Heart left ventricle (tissue), 16 donors: ENCODE data around the gene KRTAP9-2. TPM values are rescaled to one million over a fixed set of nuclear protein-coding genes. Genes with fewer than 3 reads are reported as not detected.

Source experiments
- ATAC-seq, 4 donors: fragments of 200-7000 bp; cut with Tn5 transposase; one replicate each; pipeline ENCODE4 v1.9.1; 2020 to 2022; ENCODE audit warnings: moderate library complexity in 4 of 4, mild to moderate bottlenecking in 3 of 4, moderate number of reproducible peaks in 1 of 4
- DNase-seq, 5 donors: peaks; one replicate each; pipeline ENCODE4 v3.0.0-alpha.2; 2020
- H3K27ac ChIP-seq, 12 donors: fragments of 200-600 bp; sonication (generic) in 4 of 12; one replicate each; pipeline versions ENCODE4 v1.5.0 to v1.8.0; 2016 to 2022; ENCODE audit warnings: mild to moderate bottlenecking in 2 of 12
- H3K27me3 ChIP-seq, 9 donors: fragments of 200-600 bp; sonication (generic) in 2 of 9; one replicate each; pipeline versions ENCODE4 v1.5.1 to v1.8.0; 2016 to 2022; ENCODE audit warnings: mild to moderate bottlenecking in 3 of 9
- H3K36me3 ChIP-seq, 9 donors: fragments of 200-600 bp; sonication (generic) in 2 of 9; one replicate each; pipeline versions ENCODE4 v1.5.0 to v1.8.0; 2018 to 2022; ENCODE audit warnings: mild to moderate bottlenecking in 2 of 9
- H3K4me1 ChIP-seq, 12 donors: fragments of 200-600 bp; sonication (generic) in 4 of 12; one replicate each; pipeline versions ENCODE4 v1.5.0 to v1.8.0; 2016 to 2022; ENCODE audit warnings: mild to moderate bottlenecking in 3 of 12
- H3K4me3 ChIP-seq, 12 donors: fragments of 200-600 bp; sonication (generic) in 4 of 12; one replicate each; pipeline versions ENCODE4 v1.5.0 to v1.8.0; 2017 to 2022; ENCODE audit warnings: mild to moderate bottlenecking in 9 of 12, moderate library complexity in 4 of 12
- H3K9me3 ChIP-seq, 12 donors: fragments of 200-600 bp; sonication (generic) in 4 of 12; one replicate each; pipeline versions ENCODE4 v1.5.0 to v1.8.0; 2016 to 2022; ENCODE audit warnings: mild to moderate bottlenecking in 1 of 12
- POLR2A ChIP-seq, 2 donors: fragments of 450-650 bp; IDR thresholded peaks; one replicate each; pipeline ENCODE4 v1.6.1; 2017; ENCODE audit warnings: antibody characterized with exemption in 2 of 2, mild to moderate bottlenecking in 2 of 2, moderate library complexity in 2 of 2
- WGBS, 4 donors: extraction: QIAGEN DNeasy Blood & Tissue Kit in 2 of 4; methylation state at CpG; one replicate each; pipeline versions ENCODE4 v1.1.5 to v1.1.7; 2013 to 2018; 5-methylcytosine and 5-hydroxymethylcytosine counted together
- intact Hi-C, 10 donors: fragments of 100-400 bp; cut with DNase I; formaldehyde crosslinking; loops; one replicate each; pipeline versions ENCODE4 v1.11.1 to v1.14.2; 2022
- polyA plus RNA-seq, 2 donors: library from polyadenylated mRNA; stranded (reverse); fragments of 200-250 nt; gene quantifications; one replicate each; pipeline ENCODE4 v1.2.3, GENCODE V29; 2013
- total RNA-seq, 9 donors: library from RNA; depleted of rRNA in 2 of 9; stranded (reverse); fragments of >200 nt in 2 of 9; fragmentation: NEBNext Ultra II Directional in 3 of 9; extraction: Animal tissue kit (Norgen Biotek cat#: 25700) in 3 of 9; gene quantifications; one replicate each; pipeline versions ENCODE4 v1.1.0 to v1.2.4, GENCODE V29; 2016 to 2023
- TF ChIP-seq, protein P1 (sequence below), 12 donors: fragments of 200-600 bp; sonication (generic) in 4 of 12; IDR thresholded peaks; one replicate each; pipeline versions ENCODE4 v1.5.0 to v1.8.0; 2018 to 2022; ENCODE audit warnings: antibody characterized with exemption in 12 of 12, mild to moderate bottlenecking in 5 of 12
- donor health status: ischemic (EF 13 %, LVEDD 7.1; RV severe dilation, severe dysfunction).
- donor health status: healthy with polysubstance abuse.
- donor health status: DM: no; HTN: yes; CAD: no.
- donor health status: DM: no; HTN: no; CAD: no.
- donor health status: ischemic (EF 25% LVEDD 6.9; RV normal size, moderate dysfunction).
- donor health status: ischemic (EF 25% LVEDD 5.7; RV mildly dilated, moderate dysfunction).
- donor health status: healthy.
- donor health status: DM: yes; HTN: yes; CAD: no.
- donor health status: ischemic (EF 35%, LVEDD 5.7; RV mildly dilated, moderate dysfunction).
- donor health status: nonischemic (EF 11% LVEDD 7.7; RV severe dilation, severe dysfunction).
- donor health status: DM: yes; HTN: yes; CAD: no.
- donor health status: PGD.
- donor health status: ischemic (EF 29% LVEDD 5.4; RV normal size, mild dysfunction).
- donor health status: nonischemic (EF 23%, LVEDD 6.1; RV moderate dilation, normal function).

The KRTAP9-2 gene
- total and polyA plus RNA-seq, 11 donors = not detected

DNA sequence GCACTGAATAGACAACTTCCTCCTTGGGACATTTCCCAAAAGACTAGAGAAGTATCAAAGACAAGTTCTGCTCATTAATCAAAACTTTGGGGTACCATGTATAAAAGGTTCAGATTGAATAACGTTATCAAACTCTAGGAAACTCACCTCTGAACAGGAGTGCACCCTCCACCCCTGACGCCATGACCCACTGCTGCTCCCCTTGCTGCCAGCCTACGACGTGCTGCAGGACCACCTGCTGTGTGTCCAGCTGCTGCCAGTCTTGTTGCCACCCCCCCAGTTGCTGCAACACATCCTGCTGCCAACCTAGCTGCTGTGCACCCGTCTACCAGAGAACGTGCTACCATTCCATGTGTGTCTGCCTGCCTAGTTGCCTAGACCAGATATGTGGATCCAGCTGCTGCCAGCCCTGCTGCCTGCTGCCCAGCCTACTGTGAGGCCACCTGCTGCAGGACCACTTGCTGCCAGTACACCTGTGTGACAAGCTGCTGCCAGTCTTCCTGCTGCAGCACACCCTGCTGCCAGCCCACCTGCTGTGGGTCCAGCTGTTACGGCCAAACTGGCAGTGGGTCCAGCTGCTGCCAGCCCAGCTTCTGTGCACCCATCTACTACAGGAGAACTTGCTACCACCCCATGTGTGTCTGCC lies 13.8 kb upstream of the KRTAP9-2 start:
- 68 to 73% (median 70%) methylated on average over 4 to 7 of the region's 7 CpGs for WGBS, 4 donors

DNA sequence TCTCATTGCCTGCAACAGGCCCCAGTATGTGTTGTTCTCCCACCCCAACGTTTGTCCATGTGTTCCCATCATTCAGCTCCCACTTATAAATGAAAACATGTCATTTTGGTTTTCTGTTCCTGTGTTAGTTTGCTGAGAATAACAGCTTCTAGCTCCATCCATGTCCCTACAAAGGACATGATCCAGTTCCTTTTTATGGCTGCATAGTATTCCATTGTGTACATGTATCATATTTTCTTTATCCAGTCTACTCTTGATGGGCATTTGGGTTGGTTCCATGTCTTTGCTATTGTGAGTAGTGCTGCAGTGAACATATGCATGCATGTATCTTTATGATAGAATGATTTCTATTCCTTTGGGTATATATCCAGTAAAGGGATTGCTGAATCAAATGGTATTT lies 10.8 kb upstream of the KRTAP9-2 start:
- Histone ChIP-seq H3K27ac (no peak overlapping the region), H3K9me3 (peaks cover 0 to 5% (median 0%) of the 10 kb centered on the region in 12 donors), H3K4me3 (no peak overlapping the region), H3K4me1 (no peaks in the 10 kb centered on the region), H3K36me3 (no peaks in the 10 kb centered on the region), H3K27me3 (peaks cover 0 to 42% (median 3%) of the 10 kb centered on the region in 9 donors)
- no peak for ATAC-seq
- 51 to 81% (median 69%) methylated on average over 1 of the region's 1 CpG for WGBS, 4 donors
- no peak for DNase-seq
- intact Hi-C loops = no loop called here
- TF ChIP-seq, protein P1, sequence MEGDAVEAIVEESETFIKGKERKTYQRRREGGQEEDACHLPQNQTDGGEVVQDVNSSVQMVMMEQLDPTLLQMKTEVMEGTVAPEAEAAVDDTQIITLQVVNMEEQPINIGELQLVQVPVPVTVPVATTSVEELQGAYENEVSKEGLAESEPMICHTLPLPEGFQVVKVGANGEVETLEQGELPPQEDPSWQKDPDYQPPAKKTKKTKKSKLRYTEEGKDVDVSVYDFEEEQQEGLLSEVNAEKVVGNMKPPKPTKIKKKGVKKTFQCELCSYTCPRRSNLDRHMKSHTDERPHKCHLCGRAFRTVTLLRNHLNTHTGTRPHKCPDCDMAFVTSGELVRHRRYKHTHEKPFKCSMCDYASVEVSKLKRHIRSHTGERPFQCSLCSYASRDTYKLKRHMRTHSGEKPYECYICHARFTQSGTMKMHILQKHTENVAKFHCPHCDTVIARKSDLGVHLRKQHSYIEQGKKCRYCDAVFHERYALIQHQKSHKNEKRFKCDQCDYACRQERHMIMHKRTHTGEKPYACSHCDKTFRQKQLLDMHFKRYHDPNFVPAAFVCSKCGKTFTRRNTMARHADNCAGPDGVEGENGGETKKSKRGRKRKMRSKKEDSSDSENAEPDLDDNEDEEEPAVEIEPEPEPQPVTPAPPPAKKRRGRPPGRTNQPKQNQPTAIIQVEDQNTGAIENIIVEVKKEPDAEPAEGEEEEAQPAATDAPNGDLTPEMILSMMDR (IDR thresholded peaks at IDR 0.05) = no peak
- TF ChIP-seq POLR2A (IDR thresholded peaks at IDR 0.05) = no peak

More for the DNA sequence above, 13.8 kb upstream of the KRTAP9-2 start:
- H3K27ac ChIP-seq = no peak overlapping the region
- DNase-seq (no peak), ATAC-seq (no peak)
- H3K4me1 ChIP-seq = no peaks in the 10 kb centered on the region
- H3K27me3 ChIP-seq = peaks cover 0 to 44% (median 6%) of the 10 kb centered on the region in 9 donors
- intact Hi-C loops = no loop called here
- H3K9me3 ChIP-seq = no peaks in the 10 kb centered on the region
- H3K4me3 ChIP-seq = no peak overlapping the region
- TF ChIP-seq POLR2A (IDR thresholded peaks at IDR 0.05) = no peak
- TF ChIP-seq, protein P1 (IDR thresholded peaks at IDR 0.05) = no peak
- H3K36me3 ChIP-seq = no peaks in the 10 kb centered on the region

DNA sequence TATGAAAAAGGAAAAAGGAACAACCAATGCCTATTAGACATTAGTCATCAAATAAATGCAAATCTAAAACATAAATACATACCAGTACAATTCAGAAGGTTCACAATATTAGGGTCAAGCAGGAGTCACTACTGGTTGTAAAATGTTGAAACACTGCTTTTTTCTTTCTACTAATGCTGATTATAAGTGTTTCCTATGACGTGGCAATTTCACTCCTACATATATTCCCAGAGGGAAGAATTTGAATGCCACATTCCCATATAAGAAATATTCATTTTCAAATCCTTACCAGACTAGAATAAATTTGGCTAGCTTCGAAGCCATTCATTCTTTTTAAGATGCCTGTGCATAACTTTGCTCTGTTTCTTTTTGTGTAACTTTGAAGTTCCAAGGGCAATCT lies 2.6 kb upstream of the KRTAP9-2 start:
- TF ChIP-seq, protein P1 (IDR thresholded peaks at IDR 0.05) = no peak
- Histone ChIP-seq H3K36me3 (no peaks in the 10 kb centered on the region), H3K4me3 (no peak overlapping the region), H3K27ac (no peak overlapping the region), H3K27me3 (peaks cover 0 to 11% (median 0%) of the 10 kb centered on the region in 9 donors), H3K4me1 (no peaks in the 10 kb centered on the region), H3K9me3 (peaks cover 0 to 5% (median 0%) of the 10 kb centered on the region in 12 donors)
- 55 to 66% (median 58%) methylated on average over 2 of the region's 2 CpGs for WGBS, 4 donors
- DNase-seq = no peak
- no peak for ATAC-seq
- intact Hi-C loops = no loop called here

DNA sequence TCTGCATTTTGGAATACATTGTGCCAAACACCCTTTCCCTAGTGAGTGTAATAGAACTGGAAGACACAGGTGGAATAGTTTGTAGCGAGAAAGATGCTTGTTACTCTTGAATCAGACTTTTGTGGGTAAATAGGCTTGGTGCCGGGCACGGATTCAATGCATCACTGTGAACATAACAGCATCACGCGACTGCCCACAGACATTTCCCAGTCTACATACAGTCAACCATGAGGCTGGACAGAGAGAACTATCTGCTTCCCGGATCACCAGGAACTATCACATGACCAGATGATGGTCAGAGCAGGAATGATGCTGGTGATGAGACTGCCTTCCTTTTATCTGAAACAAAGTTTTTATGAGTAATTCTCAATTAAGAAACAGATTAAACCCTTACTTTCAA lies 397 bp upstream of the KRTAP9-2 start:
- Histone ChIP-seq H3K4me1 (no peaks in the 10 kb centered on the region), H3K36me3 (no peaks in the 10 kb centered on the region), H3K9me3 (no peaks in the 10 kb centered on the region), H3K27ac (no peak overlapping the region), H3K27me3 (peaks cover 0 to 17% (median 0%) of the 10 kb centered on the region in 9 donors), H3K4me3 (no peak overlapping the region)
- 92 to 95% (median 92%) methylated on average over 6 of the region's 6 CpGs for WGBS, 4 donors
- DNase-seq (no peak), ATAC-seq (no peak)
- intact Hi-C loops = no loop called here
- no peak for TF ChIP-seq POLR2A (IDR thresholded peaks at IDR 0.05)
- TF ChIP-seq, protein P1 (IDR thresholded peaks at IDR 0.05) = no peak
